Heart left ventricle (tissue), 16 donors: ENCODE results near the gene FASN. TPM values are rescaled to one million over a fixed set of nuclear protein-coding genes. Genes with fewer than 3 reads are reported as not detected.

Experiments
- ATAC-seq, 4 donors: fragments of 200-7000 bp; cut with Tn5 transposase; one replicate each; pipeline ENCODE4 v1.9.1; 2020 to 2022; ENCODE audit warnings: moderate library complexity in 4 of 4, mild to moderate bottlenecking in 3 of 4, moderate number of reproducible peaks in 1 of 4
- DNase-seq, 5 donors: peaks; one replicate each; pipeline ENCODE4 v3.0.0-alpha.2; 2020
- H3K27ac ChIP-seq, 12 donors: fragments of 200-600 bp; sonication (generic) in 4 of 12; one replicate each; pipeline versions ENCODE4 v1.5.0 to v1.8.0; 2016 to 2022; ENCODE audit warnings: mild to moderate bottlenecking in 2 of 12
- H3K27me3 ChIP-seq, 9 donors: fragments of 200-600 bp; sonication (generic) in 2 of 9; one replicate each; pipeline versions ENCODE4 v1.5.1 to v1.8.0; 2016 to 2022; ENCODE audit warnings: mild to moderate bottlenecking in 3 of 9
- H3K36me3 ChIP-seq, 9 donors: fragments of 200-600 bp; sonication (generic) in 2 of 9; one replicate each; pipeline versions ENCODE4 v1.5.0 to v1.8.0; 2018 to 2022; ENCODE audit warnings: mild to moderate bottlenecking in 2 of 9
- H3K4me1 ChIP-seq, 12 donors: fragments of 200-600 bp; sonication (generic) in 4 of 12; one replicate each; pipeline versions ENCODE4 v1.5.0 to v1.8.0; 2016 to 2022; ENCODE audit warnings: mild to moderate bottlenecking in 3 of 12
- H3K4me3 ChIP-seq, 12 donors: fragments of 200-600 bp; sonication (generic) in 4 of 12; one replicate each; pipeline versions ENCODE4 v1.5.0 to v1.8.0; 2017 to 2022; ENCODE audit warnings: mild to moderate bottlenecking in 9 of 12, moderate library complexity in 4 of 12
- H3K9me3 ChIP-seq, 12 donors: fragments of 200-600 bp; sonication (generic) in 4 of 12; one replicate each; pipeline versions ENCODE4 v1.5.0 to v1.8.0; 2016 to 2022; ENCODE audit warnings: mild to moderate bottlenecking in 1 of 12
- POLR2A ChIP-seq, 2 donors: fragments of 450-650 bp; IDR thresholded peaks; one replicate each; pipeline ENCODE4 v1.6.1; 2017; ENCODE audit warnings: antibody characterized with exemption in 2 of 2, mild to moderate bottlenecking in 2 of 2, moderate library complexity in 2 of 2
- WGBS, 4 donors: extraction: QIAGEN DNeasy Blood & Tissue Kit in 2 of 4; methylation state at CpG; one replicate each; pipeline versions ENCODE4 v1.1.5 to v1.1.7; 2013 to 2018; 5-methylcytosine and 5-hydroxymethylcytosine counted together
- intact Hi-C, 10 donors: fragments of 100-400 bp; cut with DNase I; formaldehyde crosslinking; loops; one replicate each; pipeline versions ENCODE4 v1.11.1 to v1.14.2; 2022
- polyA plus RNA-seq, 2 donors: library from polyadenylated mRNA; stranded (reverse); fragments of 200-250 nt; gene quantifications; one replicate each; pipeline ENCODE4 v1.2.3, GENCODE V29; 2013
- total RNA-seq, 9 donors: library from RNA; depleted of rRNA in 2 of 9; stranded (reverse); fragments of >200 nt in 2 of 9; fragmentation: NEBNext Ultra II Directional in 3 of 9; extraction: Animal tissue kit (Norgen Biotek cat#: 25700) in 3 of 9; gene quantifications; one replicate each; pipeline versions ENCODE4 v1.1.0 to v1.2.4, GENCODE V29; 2016 to 2023
- TF ChIP-seq, protein P1 (sequence below), 12 donors: fragments of 200-600 bp; sonication (generic) in 4 of 12; IDR thresholded peaks; one replicate each; pipeline versions ENCODE4 v1.5.0 to v1.8.0; 2018 to 2022; ENCODE audit warnings: antibody characterized with exemption in 12 of 12, mild to moderate bottlenecking in 5 of 12
- donor health status: ischemic (EF 13 %, LVEDD 7.1; RV severe dilation, severe dysfunction).
- donor health status: healthy with polysubstance abuse.
- donor health status: DM: no; HTN: yes; CAD: no.
- donor health status: DM: no; HTN: no; CAD: no.
- donor health status: ischemic (EF 25% LVEDD 6.9; RV normal size, moderate dysfunction).
- donor health status: ischemic (EF 25% LVEDD 5.7; RV mildly dilated, moderate dysfunction).
- donor health status: healthy.
- donor health status: DM: yes; HTN: yes; CAD: no.
- donor health status: ischemic (EF 35%, LVEDD 5.7; RV mildly dilated, moderate dysfunction).
- donor health status: nonischemic (EF 11% LVEDD 7.7; RV severe dilation, severe dysfunction).
- donor health status: DM: yes; HTN: yes; CAD: no.
- donor health status: PGD.
- donor health status: ischemic (EF 29% LVEDD 5.4; RV normal size, mild dysfunction).
- donor health status: nonischemic (EF 23%, LVEDD 6.1; RV moderate dilation, normal function).

FASN gene
- total and polyA plus RNA-seq, 11 donors: 6.9 to 103 (median 18.9) TPM

- no peak for ATAC-seq
- DNase-seq: peak in 2 of 5 donors; percentile 17 to 50
- no peaks in the 10 kb centered on the region for H3K27me3 ChIP-seq
- H3K4me1 ChIP-seq: no peaks in the 10 kb centered on the region
- no peak overlapping the region for H3K27ac ChIP-seq
- no peaks in the 10 kb centered on the region for H3K9me3 ChIP-seq
- no peak for TF ChIP-seq POLR2A (IDR thresholded peaks at IDR 0.05)
- TF ChIP-seq, protein P1, sequence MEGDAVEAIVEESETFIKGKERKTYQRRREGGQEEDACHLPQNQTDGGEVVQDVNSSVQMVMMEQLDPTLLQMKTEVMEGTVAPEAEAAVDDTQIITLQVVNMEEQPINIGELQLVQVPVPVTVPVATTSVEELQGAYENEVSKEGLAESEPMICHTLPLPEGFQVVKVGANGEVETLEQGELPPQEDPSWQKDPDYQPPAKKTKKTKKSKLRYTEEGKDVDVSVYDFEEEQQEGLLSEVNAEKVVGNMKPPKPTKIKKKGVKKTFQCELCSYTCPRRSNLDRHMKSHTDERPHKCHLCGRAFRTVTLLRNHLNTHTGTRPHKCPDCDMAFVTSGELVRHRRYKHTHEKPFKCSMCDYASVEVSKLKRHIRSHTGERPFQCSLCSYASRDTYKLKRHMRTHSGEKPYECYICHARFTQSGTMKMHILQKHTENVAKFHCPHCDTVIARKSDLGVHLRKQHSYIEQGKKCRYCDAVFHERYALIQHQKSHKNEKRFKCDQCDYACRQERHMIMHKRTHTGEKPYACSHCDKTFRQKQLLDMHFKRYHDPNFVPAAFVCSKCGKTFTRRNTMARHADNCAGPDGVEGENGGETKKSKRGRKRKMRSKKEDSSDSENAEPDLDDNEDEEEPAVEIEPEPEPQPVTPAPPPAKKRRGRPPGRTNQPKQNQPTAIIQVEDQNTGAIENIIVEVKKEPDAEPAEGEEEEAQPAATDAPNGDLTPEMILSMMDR (IDR thresholded peaks at IDR 0.05): no peak
- intact Hi-C loops: no loop called here
- H3K4me3 ChIP-seq: no peak overlapping the region
- 87 to 96% (median 92%) methylated on average over 14 to 25 of the region's 25 CpGs for WGBS, 4 donors
- peaks cover 0 to 100% (median 89%) of the 10 kb centered on the region in 9 donors for H3K36me3 ChIP-seq
Measured at GRCh38 chr17:82085931-82086764, 11.9 kb downstream of the FASN start.

GRCh38 chr17:82085031-82085861 is 12.8 kb downstream of the FASN start:
- Histone ChIP-seq H3K27me3 (no peaks in the 10 kb centered on the region), H3K27ac (no peak overlapping the region), H3K4me1 (no peaks in the 10 kb centered on the region), H3K4me3 (no peak overlapping the region), H3K36me3 (peaks cover 0 to 100% (median 88%) of the 10 kb centered on the region in 9 donors), H3K9me3 (no peaks in the 10 kb centered on the region)
- intact Hi-C loops: no loop called here
- DNase-seq (peak in 2 of 5 donors; percentile 18), ATAC-seq (no peak)
- 88 to 95% (median 90%) methylated on average over 34 to 49 of the region's 49 CpGs for WGBS, 4 donors
- TF ChIP-seq POLR2A (IDR thresholded peaks at IDR 0.05): no peak
- TF ChIP-seq, protein P1 (IDR thresholded peaks at IDR 0.05): no peak

- no peak for TF ChIP-seq POLR2A (IDR thresholded peaks at IDR 0.05)
- TF ChIP-seq, protein P1 (IDR thresholded peaks at IDR 0.05): no peak
- H3K36me3 ChIP-seq: peaks cover 0 to 99% (median 86%) of the 10 kb centered on the region in 9 donors
- no peak for ATAC-seq
- H3K27me3 ChIP-seq: no peaks in the 10 kb centered on the region
- DNase-seq: peak in 1 of 5 donors; percentile 22
- no peak overlapping the region for H3K4me3 ChIP-seq
- WGBS, 4 donors: 92 to 96% (median 95%) methylated on average over 7 to 31 of the region's 31 CpGs
- H3K4me1 ChIP-seq: no peaks in the 10 kb centered on the region
- intact Hi-C loops: no loop called here
- no peak overlapping the region for H3K27ac ChIP-seq
- no peaks in the 10 kb centered on the region for H3K9me3 ChIP-seq
Measured at GRCh38 chr17:82084373-82085030, 13.5 kb downstream of the FASN start.
